GM06990 (cell line): ENCODE measurements around the gene CAMK4.

Experiments
- DNase-seq: peaks from one replicate; pipeline ENCODE4 v3.0.0-alpha.2; 2011; ENCODE audit not compliant: insufficient read length; ENCODE audit errors: extremely low read depth
- H3K27me3 ChIP-seq: replicated peaks from 2 replicates; pipeline ENCODE4 v1.6.0; 2011; ENCODE audit warnings: low read length; ENCODE audit not compliant: control insufficient read depth, insufficient read depth
- H3K36me3 ChIP-seq: 2 replicates; pipeline ENCODE4 v1.5.1; 2011; ENCODE audit warnings: low read length; ENCODE audit not compliant: control insufficient read depth, insufficient read depth
- H3K4me3 ChIP-seq: replicated peaks from 2 replicates; pipeline ENCODE4 v1.5.1; 2011; ENCODE audit warnings: low read depth, mild to moderate bottlenecking, control low read depth, low read length
- TF ChIP-seq, protein P1 (sequence below): IDR thresholded peaks from 2 replicates; pipeline ENCODE4 v1.5.1; 2011; ENCODE audit warnings: low read length, control low read depth, mild to moderate bottlenecking, inconsistent platforms; ENCODE audit not compliant: insufficient read depth, poor library complexity, severe bottlenecking

The CAMK4 gene

DNA sequence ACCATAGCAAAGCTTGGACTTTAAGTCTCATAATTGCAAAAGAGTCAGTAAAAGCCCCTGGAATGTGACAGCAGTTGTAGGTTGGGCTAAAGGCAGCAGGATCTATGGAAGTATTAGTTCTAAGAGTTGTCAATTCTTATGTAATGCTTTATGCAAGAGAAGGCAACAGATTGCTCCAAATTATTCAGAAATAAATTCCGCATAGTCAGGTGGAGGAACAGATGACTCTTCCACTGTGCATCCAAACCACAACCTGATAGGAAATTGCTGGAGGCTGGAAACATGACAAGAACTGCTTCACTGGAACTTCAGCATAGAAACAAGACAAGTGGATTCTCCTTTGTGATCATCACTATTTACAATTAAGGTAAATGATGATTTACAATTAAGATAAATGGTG lies 187.1 kb downstream of the CAMK4 start:
- Histone ChIP-seq H3K27me3 (no peaks in the 10 kb centered on the region), H3K4me3 (no peak overlapping the region), H3K36me3 (no peaks in the 10 kb centered on the region)
- TF ChIP-seq, protein P1, sequence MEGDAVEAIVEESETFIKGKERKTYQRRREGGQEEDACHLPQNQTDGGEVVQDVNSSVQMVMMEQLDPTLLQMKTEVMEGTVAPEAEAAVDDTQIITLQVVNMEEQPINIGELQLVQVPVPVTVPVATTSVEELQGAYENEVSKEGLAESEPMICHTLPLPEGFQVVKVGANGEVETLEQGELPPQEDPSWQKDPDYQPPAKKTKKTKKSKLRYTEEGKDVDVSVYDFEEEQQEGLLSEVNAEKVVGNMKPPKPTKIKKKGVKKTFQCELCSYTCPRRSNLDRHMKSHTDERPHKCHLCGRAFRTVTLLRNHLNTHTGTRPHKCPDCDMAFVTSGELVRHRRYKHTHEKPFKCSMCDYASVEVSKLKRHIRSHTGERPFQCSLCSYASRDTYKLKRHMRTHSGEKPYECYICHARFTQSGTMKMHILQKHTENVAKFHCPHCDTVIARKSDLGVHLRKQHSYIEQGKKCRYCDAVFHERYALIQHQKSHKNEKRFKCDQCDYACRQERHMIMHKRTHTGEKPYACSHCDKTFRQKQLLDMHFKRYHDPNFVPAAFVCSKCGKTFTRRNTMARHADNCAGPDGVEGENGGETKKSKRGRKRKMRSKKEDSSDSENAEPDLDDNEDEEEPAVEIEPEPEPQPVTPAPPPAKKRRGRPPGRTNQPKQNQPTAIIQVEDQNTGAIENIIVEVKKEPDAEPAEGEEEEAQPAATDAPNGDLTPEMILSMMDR, result no peak
- no peak for DNase-seq

DNA sequence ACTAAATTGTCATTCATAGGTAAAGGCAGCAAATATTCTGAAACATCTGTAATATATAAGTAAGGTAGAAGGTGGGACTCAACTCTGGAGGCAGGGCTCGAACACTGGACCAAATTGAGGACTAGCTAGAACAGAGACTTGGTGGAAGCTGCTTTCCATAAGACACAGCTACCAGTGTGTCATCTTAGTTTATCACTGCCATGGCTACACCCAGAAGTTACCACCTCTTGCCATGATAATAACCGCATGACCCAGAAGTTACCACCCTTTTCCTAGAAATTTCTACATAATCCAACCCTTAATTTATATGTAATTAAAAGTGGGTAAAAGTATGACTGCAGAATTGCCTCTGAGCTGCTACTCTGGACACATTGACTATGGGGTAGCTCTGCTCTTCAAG lies 188.4 kb downstream of the CAMK4 start:
- H3K36me3 ChIP-seq, result no peaks in the 10 kb centered on the region
- DNase-seq, result no peak
- no peak overlapping the region for H3K4me3 ChIP-seq
- TF ChIP-seq, protein P1, result no peak
- no peaks in the 10 kb centered on the region for H3K27me3 ChIP-seq

DNA sequence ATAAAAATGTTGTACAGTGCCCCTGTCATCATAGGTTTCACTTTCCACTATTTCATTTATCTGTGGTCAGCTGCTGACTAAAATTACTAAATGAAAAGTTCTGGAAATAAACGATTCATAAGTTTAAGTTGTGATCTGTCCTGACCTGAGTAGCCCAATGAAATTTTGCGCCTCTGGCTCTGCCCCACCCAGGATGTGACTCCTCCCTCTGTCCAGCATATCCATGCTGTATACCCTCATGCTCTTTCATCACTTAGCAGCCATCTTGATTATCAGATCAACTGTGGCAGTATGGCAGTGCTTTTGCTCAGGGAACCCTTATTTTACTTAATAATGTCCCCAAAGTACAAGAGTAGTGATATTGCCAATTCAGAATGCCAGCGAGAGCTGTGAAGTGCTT lies 190.9 kb downstream of the CAMK4 start:
- DNase-seq, result no peak
- Histone ChIP-seq H3K27me3 (no peaks in the 10 kb centered on the region), H3K4me3 (no peak overlapping the region), H3K36me3 (no peaks in the 10 kb centered on the region)
- TF ChIP-seq, protein P1, result no peak

DNA sequence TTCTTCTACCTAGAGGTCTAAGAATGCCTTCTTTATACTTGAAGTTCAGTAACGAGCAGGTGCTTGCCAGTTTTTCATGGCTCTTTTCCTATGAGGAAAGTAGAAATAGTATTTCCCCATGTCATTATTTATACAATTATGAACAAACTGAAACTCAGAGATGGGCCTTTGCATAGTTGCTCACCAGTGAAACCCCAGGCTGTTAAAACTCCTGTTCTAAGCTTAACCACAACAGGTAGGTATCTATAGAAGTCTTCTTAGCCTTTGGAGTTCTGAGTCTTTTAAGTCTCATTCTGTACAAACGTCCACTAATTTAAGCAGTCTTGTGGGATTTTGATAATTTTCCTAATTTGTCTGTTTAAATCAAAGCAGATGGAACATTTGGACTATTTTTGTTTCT lies 198.1 kb downstream of the CAMK4 start:
- H3K27me3 ChIP-seq, result no peaks in the 10 kb centered on the region
- no peak overlapping the region for H3K4me3 ChIP-seq
- peak; percentile 25 for DNase-seq
- TF ChIP-seq, protein P1, result no peak
- H3K36me3 ChIP-seq, result no peaks in the 10 kb centered on the region

DNA sequence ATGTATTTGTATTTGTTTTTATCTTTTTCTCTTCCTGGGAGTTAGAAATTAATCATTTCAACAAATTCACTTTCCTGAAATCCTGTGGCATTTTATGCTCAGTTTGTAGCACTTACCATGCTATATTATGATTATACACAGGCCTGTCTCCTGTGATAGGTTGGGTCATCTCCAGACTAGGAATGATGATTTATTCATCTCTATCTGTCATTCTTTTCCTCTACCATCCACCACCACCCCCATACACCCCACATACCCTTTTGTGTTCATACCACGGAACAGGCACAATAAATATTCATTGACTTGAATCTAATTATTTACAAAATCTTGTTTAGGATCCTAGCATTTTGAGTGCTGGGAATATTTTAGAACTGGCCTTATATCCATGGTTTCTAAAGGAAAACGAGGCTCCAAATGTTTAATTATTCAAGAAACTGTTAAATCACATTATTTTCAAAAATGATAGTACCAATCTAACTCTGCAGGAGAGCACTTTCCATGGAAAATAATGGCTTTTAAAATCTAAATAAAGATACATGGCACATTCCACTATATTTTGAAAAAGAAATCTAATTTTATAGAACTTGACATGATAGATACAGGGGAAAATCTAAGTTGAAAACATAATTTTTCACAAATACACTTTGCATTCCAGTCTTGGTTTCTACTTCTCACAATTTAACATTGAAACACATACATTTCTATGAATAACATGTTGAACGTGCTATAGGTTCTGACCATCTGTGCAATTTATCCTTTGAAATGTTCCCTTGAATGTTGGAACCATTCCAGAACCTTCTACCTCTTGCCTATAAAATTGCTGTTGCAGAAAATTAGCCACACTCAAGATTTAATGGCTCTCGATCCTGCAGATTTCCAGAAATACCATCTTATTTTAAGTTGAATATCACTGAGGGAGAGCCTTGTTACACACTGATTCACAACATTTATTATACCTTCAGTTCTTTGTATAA lies 198.8 kb downstream of the CAMK4 start:
- no peaks in the 10 kb centered on the region for H3K27me3 ChIP-seq
- H3K36me3 ChIP-seq, result no peaks in the 10 kb centered on the region
- H3K4me3 ChIP-seq, result no peak overlapping the region
- TF ChIP-seq, protein P1, result no peak
- no peak for DNase-seq
